ENCODE data around the gene DSCAM.
"Not testable (repeated sequence)": the region's sequence is repeated elsewhere in the genome, so short reads cannot be mapped to it uniquely, and the experiment has no call there.

DSCAM gene, protein sequence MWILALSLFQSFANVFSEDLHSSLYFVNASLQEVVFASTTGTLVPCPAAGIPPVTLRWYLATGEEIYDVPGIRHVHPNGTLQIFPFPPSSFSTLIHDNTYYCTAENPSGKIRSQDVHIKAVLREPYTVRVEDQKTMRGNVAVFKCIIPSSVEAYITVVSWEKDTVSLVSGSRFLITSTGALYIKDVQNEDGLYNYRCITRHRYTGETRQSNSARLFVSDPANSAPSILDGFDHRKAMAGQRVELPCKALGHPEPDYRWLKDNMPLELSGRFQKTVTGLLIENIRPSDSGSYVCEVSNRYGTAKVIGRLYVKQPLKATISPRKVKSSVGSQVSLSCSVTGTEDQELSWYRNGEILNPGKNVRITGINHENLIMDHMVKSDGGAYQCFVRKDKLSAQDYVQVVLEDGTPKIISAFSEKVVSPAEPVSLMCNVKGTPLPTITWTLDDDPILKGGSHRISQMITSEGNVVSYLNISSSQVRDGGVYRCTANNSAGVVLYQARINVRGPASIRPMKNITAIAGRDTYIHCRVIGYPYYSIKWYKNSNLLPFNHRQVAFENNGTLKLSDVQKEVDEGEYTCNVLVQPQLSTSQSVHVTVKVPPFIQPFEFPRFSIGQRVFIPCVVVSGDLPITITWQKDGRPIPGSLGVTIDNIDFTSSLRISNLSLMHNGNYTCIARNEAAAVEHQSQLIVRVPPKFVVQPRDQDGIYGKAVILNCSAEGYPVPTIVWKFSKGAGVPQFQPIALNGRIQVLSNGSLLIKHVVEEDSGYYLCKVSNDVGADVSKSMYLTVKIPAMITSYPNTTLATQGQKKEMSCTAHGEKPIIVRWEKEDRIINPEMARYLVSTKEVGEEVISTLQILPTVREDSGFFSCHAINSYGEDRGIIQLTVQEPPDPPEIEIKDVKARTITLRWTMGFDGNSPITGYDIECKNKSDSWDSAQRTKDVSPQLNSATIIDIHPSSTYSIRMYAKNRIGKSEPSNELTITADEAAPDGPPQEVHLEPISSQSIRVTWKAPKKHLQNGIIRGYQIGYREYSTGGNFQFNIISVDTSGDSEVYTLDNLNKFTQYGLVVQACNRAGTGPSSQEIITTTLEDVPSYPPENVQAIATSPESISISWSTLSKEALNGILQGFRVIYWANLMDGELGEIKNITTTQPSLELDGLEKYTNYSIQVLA (N-terminal part only)

DNA sequence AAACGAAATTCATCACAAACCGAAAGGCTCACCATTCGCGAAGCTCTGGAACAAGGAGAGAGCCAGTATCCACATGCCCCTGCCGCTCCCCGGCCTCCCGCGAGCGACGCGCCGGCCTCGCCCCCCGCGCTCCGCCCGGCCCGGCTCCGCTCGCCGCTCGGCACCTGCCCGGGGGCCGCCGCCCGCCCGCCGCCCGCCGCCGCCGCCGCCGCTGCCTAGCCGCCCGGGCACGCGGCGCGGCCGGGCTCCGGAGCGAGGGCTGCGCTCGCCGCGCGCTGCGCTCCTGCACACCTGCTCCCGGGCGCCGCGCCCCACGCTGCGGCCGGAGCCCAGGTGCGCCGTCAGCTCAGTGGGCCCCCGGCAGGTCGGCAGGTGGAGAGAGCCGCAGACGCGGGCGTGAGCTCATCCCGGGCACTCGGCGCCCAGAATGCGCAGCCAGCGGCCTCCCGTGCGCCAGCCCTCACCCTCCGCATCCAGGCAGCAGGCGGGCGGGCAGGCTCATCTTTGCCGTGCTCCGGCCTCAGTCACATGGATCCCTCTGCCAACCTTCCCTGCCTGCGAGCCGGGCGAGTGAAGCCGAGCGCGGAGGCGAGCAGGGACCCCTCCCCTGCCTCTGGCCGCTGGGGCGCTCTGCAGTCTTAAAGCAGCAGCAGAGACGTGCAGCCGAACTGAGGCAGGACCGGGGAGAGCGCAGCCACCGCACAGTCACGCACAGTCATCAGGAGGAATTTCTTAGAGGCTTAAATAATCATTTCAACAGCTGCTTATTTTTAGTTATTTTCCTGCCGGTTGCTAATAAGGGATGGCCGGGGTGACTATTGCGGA, at the start of gene DSCAM:
Gene DSCAM, minus strand, starts transcription at position 572 of the 825 bp plus-strand sequence. Its CDS starts 497 bp downstream, at position 75.
- Histone ChIP-seq H3K27me3 (ENCODE audit: control insufficient read depth in 1 of 2, insufficient read depth in 2 of 2, low read length in 2 of 2) (peaks cover 34 to 39% of the 10 kb centered on the region in 2 donors), H3K9me3 (ENCODE audit: control insufficient read depth in 2 of 2, low read length in 2 of 2) (no peaks in the 10 kb centered on the region), H3K27ac (ENCODE audit: low read length) (no peak within 1 kb of the TSS), H3K9ac (ENCODE audit: low read length in 2 of 2) (no peak within 1 kb of the TSS), H3K36me3 (ENCODE audit: control insufficient read depth in 2 of 2, insufficient read depth in 2 of 2, low read length in 2 of 2) (no peaks in the 10 kb centered on the region), H3K4me1 (ENCODE audit: control insufficient read depth, insufficient read depth, low read length) (peaks cover 6% of the 10 kb centered on the region), H3K4me3 (ENCODE audit: low read length in 2 of 2) (peak within 1 kb of the TSS in 1 of 2 donors; percentile 57)

DNA sequence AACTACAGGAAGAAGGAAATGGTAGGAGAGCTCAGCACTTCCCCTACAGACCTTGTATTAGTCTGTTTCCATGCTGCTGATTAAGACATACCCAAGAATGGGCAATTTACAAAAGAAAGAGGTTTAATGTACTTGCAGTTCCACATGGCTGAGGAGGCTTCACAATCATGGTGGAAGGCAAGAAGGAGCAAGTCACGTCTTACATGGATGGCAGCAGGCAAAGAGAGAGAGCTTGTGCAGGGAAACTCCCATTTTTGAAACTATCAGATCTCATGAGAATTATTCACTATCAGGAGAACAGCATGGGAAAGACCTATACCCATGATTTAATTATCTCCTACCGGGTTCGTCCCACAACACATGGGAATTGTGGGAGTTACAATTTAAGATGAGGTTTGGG, 48.7 kb upstream of the DSCAM start:
- H3K4me3 ChIP-seq (ENCODE audit: low read length in 2 of 2); H3K27me3 ChIP-seq (ENCODE audit: control insufficient read depth in 1 of 2, insufficient read depth in 2 of 2, low read length in 2 of 2); H3K36me3 ChIP-seq (ENCODE audit: control insufficient read depth in 2 of 2, insufficient read depth in 2 of 2, low read length in 2 of 2); H3K9me3 ChIP-seq (ENCODE audit: control insufficient read depth in 2 of 2, low read length in 2 of 2); H3K4me1 ChIP-seq (ENCODE audit: control insufficient read depth, insufficient read depth, low read length); H3K27ac ChIP-seq (ENCODE audit: low read length); H3K9ac ChIP-seq (ENCODE audit: low read length in 2 of 2): not testable (repeated sequence)

DNA sequence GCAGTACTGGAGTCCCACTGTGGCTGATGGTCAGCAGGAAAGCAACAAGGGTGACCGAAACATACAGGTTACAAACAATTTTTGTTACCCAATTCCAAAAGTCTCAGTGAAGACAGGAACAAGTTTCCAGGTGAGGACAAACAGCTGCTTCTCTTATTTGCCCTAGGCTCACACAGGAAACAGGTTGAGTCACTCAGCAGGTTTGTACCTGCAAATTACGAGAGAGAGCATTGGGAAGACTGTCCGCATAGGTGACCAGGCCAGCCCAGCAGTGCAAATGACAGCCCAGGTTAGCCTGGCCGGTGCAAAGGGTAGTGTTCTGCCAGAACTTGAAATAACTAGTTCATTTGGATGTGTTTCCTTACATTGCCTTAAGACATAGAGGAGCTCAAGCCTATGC, 40.0 kb upstream of the DSCAM start:
- no peaks in the 10 kb centered on the region for H3K27me3 ChIP-seq (ENCODE audit: control insufficient read depth in 1 of 2, insufficient read depth in 2 of 2, low read length in 2 of 2)
- H3K4me3 ChIP-seq (ENCODE audit: low read length in 2 of 2) = no peak overlapping the region
- no peaks in the 10 kb centered on the region for H3K9me3 ChIP-seq (ENCODE audit: control insufficient read depth in 2 of 2, low read length in 2 of 2)
- no peak overlapping the region for H3K27ac ChIP-seq (ENCODE audit: low read length)
- H3K36me3 ChIP-seq (ENCODE audit: control insufficient read depth in 2 of 2, insufficient read depth in 2 of 2, low read length in 2 of 2) = no peaks in the 10 kb centered on the region
- no peaks in the 10 kb centered on the region for H3K4me1 ChIP-seq (ENCODE audit: control insufficient read depth, insufficient read depth, low read length)
- H3K9ac ChIP-seq (ENCODE audit: low read length in 2 of 2) = no peak overlapping the region

DNA sequence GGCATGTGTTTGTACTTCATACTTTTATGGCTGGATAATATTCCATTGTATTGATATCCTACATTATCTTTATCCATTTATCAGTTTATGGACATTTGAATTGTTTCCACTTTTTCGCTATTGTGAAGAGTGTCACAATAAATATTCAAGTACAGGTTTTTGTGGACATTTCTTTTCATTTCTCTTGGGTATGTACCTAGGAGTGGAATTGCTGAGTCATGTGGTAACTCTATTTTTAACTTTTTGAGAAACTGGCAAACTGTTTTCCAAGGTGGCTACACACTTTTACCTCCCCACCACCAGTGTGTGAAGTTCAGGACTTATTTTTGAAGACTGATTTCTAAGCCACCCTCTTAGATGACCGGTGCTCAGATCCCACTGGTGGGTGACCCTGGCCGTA, 39.0 kb upstream of the DSCAM start:
- Histone ChIP-seq H3K27me3 (ENCODE audit: control insufficient read depth in 1 of 2, insufficient read depth in 2 of 2, low read length in 2 of 2) (peaks cover 0 to 2% of the 10 kb centered on the region in 2 donors), H3K36me3 (ENCODE audit: control insufficient read depth in 2 of 2, insufficient read depth in 2 of 2, low read length in 2 of 2) (no peaks in the 10 kb centered on the region), H3K4me3 (ENCODE audit: low read length in 2 of 2) (no peak overlapping the region), H3K27ac (ENCODE audit: low read length) (no peak overlapping the region), H3K9me3 (ENCODE audit: control insufficient read depth in 2 of 2, low read length in 2 of 2) (no peaks in the 10 kb centered on the region), H3K4me1 (ENCODE audit: control insufficient read depth, insufficient read depth, low read length) (no peaks in the 10 kb centered on the region), H3K9ac (ENCODE audit: low read length in 2 of 2) (no peak overlapping the region)

DNA sequence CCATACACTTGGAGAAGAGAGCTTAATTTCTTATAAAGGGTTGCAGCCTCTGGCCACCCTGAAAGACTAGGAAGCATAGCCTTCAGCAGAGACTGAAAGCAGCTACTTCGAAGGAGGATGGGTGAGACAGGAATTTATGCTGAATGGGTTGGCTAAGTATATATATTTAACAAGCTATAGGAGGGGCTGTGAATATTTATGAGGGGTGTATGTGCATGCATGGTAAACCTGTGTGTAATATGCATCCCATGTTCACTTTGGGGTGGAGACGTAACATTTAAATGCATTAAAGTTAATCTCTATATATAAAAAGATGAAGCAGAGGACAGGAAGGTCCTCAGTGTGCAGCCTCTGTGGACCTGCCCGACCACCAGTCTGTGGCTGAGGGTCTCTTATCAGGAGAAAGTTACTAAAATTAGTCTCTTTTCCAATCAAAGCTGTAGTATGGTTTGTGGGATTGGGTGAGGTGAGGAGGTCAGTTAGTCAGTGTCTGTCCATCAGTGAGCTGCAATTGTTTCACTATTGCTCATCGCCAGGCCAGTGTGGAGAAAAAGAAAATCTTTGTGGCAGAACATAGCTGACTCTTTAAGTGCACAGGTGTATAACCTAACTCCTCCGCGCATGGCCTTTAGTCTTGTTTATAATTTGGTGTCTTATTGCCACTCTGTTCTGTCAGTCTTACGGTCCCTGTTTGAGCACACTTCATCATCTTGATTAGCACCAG, 35.4 kb upstream of the DSCAM start:
- Histone ChIP-seq H3K9ac (ENCODE audit: low read length in 2 of 2) (no peak overlapping the region), H3K9me3 (ENCODE audit: control insufficient read depth in 2 of 2, low read length in 2 of 2) (no peaks in the 10 kb centered on the region), H3K27me3 (ENCODE audit: control insufficient read depth in 1 of 2, insufficient read depth in 2 of 2, low read length in 2 of 2) (peaks cover 0 to 2% of the 10 kb centered on the region in 2 donors), H3K36me3 (ENCODE audit: control insufficient read depth in 2 of 2, insufficient read depth in 2 of 2, low read length in 2 of 2) (no peaks in the 10 kb centered on the region), H3K27ac (ENCODE audit: low read length) (no peak overlapping the region), H3K4me3 (ENCODE audit: low read length in 2 of 2) (no peak overlapping the region), H3K4me1 (ENCODE audit: control insufficient read depth, insufficient read depth, low read length) (no peaks in the 10 kb centered on the region)

DNA sequence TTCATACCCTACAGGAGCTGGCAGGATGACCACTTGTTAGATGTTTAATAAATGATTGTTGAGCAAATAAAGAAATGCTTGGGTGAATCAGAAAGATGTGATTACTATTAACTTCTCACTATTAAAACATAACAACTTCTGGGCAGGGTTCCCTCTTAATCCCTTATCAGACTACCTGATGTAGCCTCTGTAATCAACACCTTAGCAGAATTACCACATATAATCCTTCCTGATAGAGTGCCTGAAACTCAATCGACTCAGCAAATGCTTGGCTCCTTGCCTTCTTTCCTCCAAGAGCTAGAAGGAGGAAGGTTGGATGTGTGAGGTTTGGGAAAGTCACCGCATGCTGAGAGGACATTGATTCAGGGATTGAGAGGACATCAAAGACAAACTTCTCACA, 34.8 kb upstream of the DSCAM start:
- Histone ChIP-seq H3K36me3 (ENCODE audit: control insufficient read depth in 2 of 2, insufficient read depth in 2 of 2, low read length in 2 of 2) (no peaks in the 10 kb centered on the region), H3K4me1 (ENCODE audit: control insufficient read depth, insufficient read depth, low read length) (no peaks in the 10 kb centered on the region), H3K27me3 (ENCODE audit: control insufficient read depth in 1 of 2, insufficient read depth in 2 of 2, low read length in 2 of 2) (peaks cover 0 to 2% of the 10 kb centered on the region in 2 donors), H3K9me3 (ENCODE audit: control insufficient read depth in 2 of 2, low read length in 2 of 2) (no peaks in the 10 kb centered on the region), H3K27ac (ENCODE audit: low read length) (no peak overlapping the region), H3K9ac (ENCODE audit: low read length in 2 of 2) (no peak overlapping the region), H3K4me3 (ENCODE audit: low read length in 2 of 2) (no peak overlapping the region)

DNA sequence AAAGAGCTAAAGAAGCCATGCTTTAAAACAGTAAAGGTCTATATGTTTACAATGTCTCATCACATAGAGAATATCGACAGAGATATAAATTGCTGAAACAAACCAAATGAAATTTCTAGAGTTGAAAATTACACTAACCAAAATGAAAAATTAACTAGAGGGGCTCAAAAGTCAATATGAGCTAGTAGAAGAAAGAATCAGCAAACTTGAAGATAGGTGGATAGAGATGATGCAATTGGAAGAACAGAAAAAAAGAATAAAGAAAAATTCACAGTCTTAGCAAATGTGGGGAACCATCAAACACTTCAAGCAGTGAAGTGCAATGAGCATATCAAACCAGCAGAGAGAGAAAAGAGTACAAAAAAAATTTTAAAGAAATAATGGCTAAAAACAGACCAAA, 24.1 kb upstream of the DSCAM start:
- Histone ChIP-seq H3K4me3 (ENCODE audit: low read length in 2 of 2) (no peak overlapping the region), H3K9me3 (ENCODE audit: control insufficient read depth in 2 of 2, low read length in 2 of 2) (peaks cover 4 to 7% of the 10 kb centered on the region in 2 donors), H3K27me3 (ENCODE audit: control insufficient read depth in 1 of 2, insufficient read depth in 2 of 2, low read length in 2 of 2) (no peaks in the 10 kb centered on the region), H3K27ac (ENCODE audit: low read length) (no peak overlapping the region), H3K9ac (ENCODE audit: low read length in 2 of 2) (no peak overlapping the region), H3K36me3 (ENCODE audit: control insufficient read depth in 2 of 2, insufficient read depth in 2 of 2, low read length in 2 of 2) (no peaks in the 10 kb centered on the region), H3K4me1 (ENCODE audit: control insufficient read depth, insufficient read depth, low read length) (no peaks in the 10 kb centered on the region)

DNA sequence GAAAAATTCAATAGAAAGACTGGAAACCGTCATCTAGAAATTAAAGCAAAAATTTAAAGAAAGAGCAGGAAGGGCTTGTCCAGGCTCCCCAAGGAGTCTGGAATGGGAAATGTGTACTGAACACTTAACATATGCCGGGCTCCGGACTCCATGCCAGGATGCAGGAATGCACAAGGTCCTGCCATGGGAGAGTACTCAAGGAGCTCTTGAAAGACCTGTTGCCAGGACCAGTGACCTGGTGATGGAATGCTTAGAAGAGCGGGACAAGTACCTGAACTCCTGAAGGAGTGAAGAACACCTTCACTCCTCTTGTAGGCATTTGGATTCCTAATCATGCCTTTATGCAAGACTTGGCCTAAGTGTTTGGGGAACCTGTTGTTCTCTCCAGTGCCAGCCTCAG, 16.9 kb upstream of the DSCAM start:
- H3K27ac ChIP-seq (ENCODE audit: low read length) = no peak overlapping the region
- H3K4me1 ChIP-seq (ENCODE audit: control insufficient read depth, insufficient read depth, low read length) = no peaks in the 10 kb centered on the region
- H3K9ac ChIP-seq (ENCODE audit: low read length in 2 of 2) = no peak overlapping the region
- no peaks in the 10 kb centered on the region for H3K9me3 ChIP-seq (ENCODE audit: control insufficient read depth in 2 of 2, low read length in 2 of 2)
- no peak overlapping the region for H3K4me3 ChIP-seq (ENCODE audit: low read length in 2 of 2)
- no peaks in the 10 kb centered on the region for H3K27me3 ChIP-seq (ENCODE audit: control insufficient read depth in 1 of 2, insufficient read depth in 2 of 2, low read length in 2 of 2)
- H3K36me3 ChIP-seq (ENCODE audit: control insufficient read depth in 2 of 2, insufficient read depth in 2 of 2, low read length in 2 of 2) = no peaks in the 10 kb centered on the region

DNA sequence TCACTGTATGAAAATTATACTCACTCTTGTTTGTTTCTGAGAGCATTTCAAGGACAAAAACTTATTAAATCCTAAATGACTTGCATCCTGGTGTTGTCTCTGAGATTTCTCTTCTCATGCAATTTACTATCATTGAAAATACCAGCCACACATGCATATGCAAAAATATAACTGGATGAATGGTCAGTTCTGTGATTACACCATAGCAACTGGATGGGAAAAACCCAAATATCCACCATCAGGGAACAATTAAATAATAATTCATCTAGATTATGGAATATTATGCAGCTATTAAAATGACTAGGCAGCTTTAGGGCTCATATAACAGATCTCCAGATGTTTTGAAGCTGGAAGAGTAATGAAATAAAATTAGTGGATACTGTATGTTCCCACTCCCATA, 11.6 kb upstream of the DSCAM start:
- no peaks in the 10 kb centered on the region for H3K4me1 ChIP-seq (ENCODE audit: control insufficient read depth, insufficient read depth, low read length)
- no peak overlapping the region for H3K27ac ChIP-seq (ENCODE audit: low read length)
- peaks cover 0 to 7% of the 10 kb centered on the region in 2 donors for H3K9me3 ChIP-seq (ENCODE audit: control insufficient read depth in 2 of 2, low read length in 2 of 2)
- no peak overlapping the region for H3K4me3 ChIP-seq (ENCODE audit: low read length in 2 of 2)
- H3K27me3 ChIP-seq (ENCODE audit: control insufficient read depth in 1 of 2, insufficient read depth in 2 of 2, low read length in 2 of 2) = no peaks in the 10 kb centered on the region
- H3K36me3 ChIP-seq (ENCODE audit: control insufficient read depth in 2 of 2, insufficient read depth in 2 of 2, low read length in 2 of 2) = no peaks in the 10 kb centered on the region
- no peak overlapping the region for H3K9ac ChIP-seq (ENCODE audit: low read length in 2 of 2)
